SU-DHL-6 (cell line): Measurements from ENCODE around the gene DCUN1D2.

Experiments used
- H2AFZ ChIP-seq: fragments of 200-600 bp; sonication (generic); 2 replicates; pipeline ENCODE4 v1.6.1; 2014; ENCODE audit warnings: low read depth, mild to moderate bottlenecking, moderate library complexity, mixed read lengths, antibody characterized with exemption, low read length; ENCODE audit not compliant: severe bottlenecking
- H3F3A ChIP-seq: fragments of 200-600 bp; shearing (Covaris generic); 2 replicates; pipeline ENCODE4 v1.6.0; 2016; ENCODE audit warnings: antibody characterized with exemption, mild to moderate bottlenecking; ENCODE audit not compliant: insufficient read depth
- H3K27ac ChIP-seq: fragments of 200-600 bp; sonication (generic); 2 replicates; pipeline ENCODE4 v1.5.1; 2016; ENCODE audit warnings: low read depth, mild to moderate bottlenecking, low read length, moderate library complexity, mixed read lengths
- H3K27me3 ChIP-seq: fragments of 200-600 bp; sonication (generic), shearing (Covaris generic); 2 replicates; pipeline ENCODE4 v1.6.0; 2014; ENCODE audit warnings: mild to moderate bottlenecking, low read length
- H3K36me3 ChIP-seq: fragments of 200-600 bp; sonication (generic); 2 replicates; pipeline ENCODE4 v1.6.1; 2014; ENCODE audit warnings: mild to moderate bottlenecking, low read length, mixed read lengths
- H3K4me2 ChIP-seq: fragments of 300-600, 200-600 bp; shearing (Covaris generic), sonication (generic); 2 replicates; pipeline ENCODE4 v1.6.0; 2014; ENCODE audit warnings: low read length, low read depth, mild to moderate bottlenecking; ENCODE audit not compliant: poor library complexity, severe bottlenecking
- H3K4me3 ChIP-seq: fragments of 200-600 bp; sonication (generic); 2 replicates; pipeline ENCODE4 v1.5.1; 2014; ENCODE audit warnings: antibody characterized with exemption, low read length, mild to moderate bottlenecking, mixed read lengths; ENCODE audit not compliant: insufficient read depth, poor library complexity, severe bottlenecking
- H3K79me2 ChIP-seq: fragments of 200-600 bp; sonication (generic); 2 replicates; pipeline ENCODE4 v1.6.1; 2014; ENCODE audit warnings: mild to moderate bottlenecking, low read length, moderate library complexity; ENCODE audit not compliant: insufficient read depth
- H3K9ac ChIP-seq: fragments of 200-600 bp; sonication (generic); 2 replicates; pipeline ENCODE4 v1.7.0; 2014; ENCODE audit warnings: mild to moderate bottlenecking, low read length
- H3K9me2 ChIP-seq: fragments of 200-600 bp; sonication (generic); replicated peaks from 2 replicates; pipeline ENCODE4 v1.6.1; 2014; ENCODE audit warnings: low read length; ENCODE audit not compliant: insufficient read depth
- H3K9me3 ChIP-seq: fragments of 200-600 bp; sonication (generic); 2 replicates; pipeline ENCODE4 v1.6.1; 2014; ENCODE audit warnings: low read length, mixed read lengths; ENCODE audit not compliant: insufficient read depth
- H4K20me1 ChIP-seq: fragments of 200-600 bp; sonication (generic); 2 replicates; pipeline ENCODE4 v1.6.1; 2014; ENCODE audit warnings: low read depth, mild to moderate bottlenecking, antibody characterized with exemption, low read length, moderate library complexity, mixed read lengths
- EZH2phosphoT487 ChIP-seq: fragments of 200-600 bp; sonication (generic), shearing (Covaris generic); conservative IDR thresholded peaks from 2 replicates; pipeline ENCODE4 v1.6.1; 2018; ENCODE audit warnings: mild to moderate bottlenecking, antibody characterized with exemption, low read length, moderate library complexity, mixed read lengths
- TF ChIP-seq, protein P1 (sequence below): fragments of 200-600 bp; sonication (generic); IDR thresholded peaks from one replicate; pipeline ENCODE4 v1.5.1; 2017; ENCODE audit warnings: antibody characterized with exemption, mild to moderate bottlenecking, low read length, moderate library complexity; ENCODE audit not compliant: insufficient read depth, poor library complexity, severe bottlenecking

Gene DCUN1D2

DNA sequence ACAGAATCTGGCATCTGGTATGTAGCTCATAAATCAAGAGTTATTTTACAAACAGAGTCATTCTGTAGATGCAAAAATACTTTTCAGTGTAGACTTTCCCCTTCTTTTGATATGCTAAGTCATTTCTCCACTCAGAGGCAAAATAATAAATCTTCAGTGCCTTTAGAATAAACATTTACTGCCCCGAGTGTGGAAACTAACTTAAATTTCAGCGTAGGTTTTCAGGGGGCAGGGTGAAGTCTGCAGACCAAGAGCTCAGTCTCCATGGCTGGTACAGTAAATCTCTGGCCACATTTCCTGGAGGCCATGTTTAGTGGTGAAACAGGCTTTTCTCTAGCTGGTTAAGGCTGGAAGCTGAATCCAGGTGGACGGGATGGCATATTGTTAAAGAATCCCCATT is 24.1 kb downstream of the DCUN1D2 start:
- H3K9me2 ChIP-seq, result no peaks in the 10 kb centered on the region
- no peak for TF ChIP-seq EZH2phosphoT487
- TF ChIP-seq, protein P1, sequence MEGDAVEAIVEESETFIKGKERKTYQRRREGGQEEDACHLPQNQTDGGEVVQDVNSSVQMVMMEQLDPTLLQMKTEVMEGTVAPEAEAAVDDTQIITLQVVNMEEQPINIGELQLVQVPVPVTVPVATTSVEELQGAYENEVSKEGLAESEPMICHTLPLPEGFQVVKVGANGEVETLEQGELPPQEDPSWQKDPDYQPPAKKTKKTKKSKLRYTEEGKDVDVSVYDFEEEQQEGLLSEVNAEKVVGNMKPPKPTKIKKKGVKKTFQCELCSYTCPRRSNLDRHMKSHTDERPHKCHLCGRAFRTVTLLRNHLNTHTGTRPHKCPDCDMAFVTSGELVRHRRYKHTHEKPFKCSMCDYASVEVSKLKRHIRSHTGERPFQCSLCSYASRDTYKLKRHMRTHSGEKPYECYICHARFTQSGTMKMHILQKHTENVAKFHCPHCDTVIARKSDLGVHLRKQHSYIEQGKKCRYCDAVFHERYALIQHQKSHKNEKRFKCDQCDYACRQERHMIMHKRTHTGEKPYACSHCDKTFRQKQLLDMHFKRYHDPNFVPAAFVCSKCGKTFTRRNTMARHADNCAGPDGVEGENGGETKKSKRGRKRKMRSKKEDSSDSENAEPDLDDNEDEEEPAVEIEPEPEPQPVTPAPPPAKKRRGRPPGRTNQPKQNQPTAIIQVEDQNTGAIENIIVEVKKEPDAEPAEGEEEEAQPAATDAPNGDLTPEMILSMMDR, result no peak
- no peak overlapping the region for H3K9ac ChIP-seq
- no peak overlapping the region for H2AFZ ChIP-seq
- peaks cover 9% of the 10 kb centered on the region; the same call in 1 of the 2 replicates for H3K36me3 ChIP-seq
- peaks cover 4% of the 10 kb centered on the region; the same call in 1 of the 2 replicates for H3K79me2 ChIP-seq
- no peaks in the 10 kb centered on the region for H4K20me1 ChIP-seq
- no peak overlapping the region for H3K4me3 ChIP-seq
- H3K9me3 ChIP-seq, result no peaks in the 10 kb centered on the region
- H3F3A ChIP-seq, result no peaks in the 10 kb centered on the region
- H3K4me2 ChIP-seq, result no peak overlapping the region
- no peak overlapping the region for H3K27ac ChIP-seq
- no peaks in the 10 kb centered on the region for H3K27me3 ChIP-seq

DNA sequence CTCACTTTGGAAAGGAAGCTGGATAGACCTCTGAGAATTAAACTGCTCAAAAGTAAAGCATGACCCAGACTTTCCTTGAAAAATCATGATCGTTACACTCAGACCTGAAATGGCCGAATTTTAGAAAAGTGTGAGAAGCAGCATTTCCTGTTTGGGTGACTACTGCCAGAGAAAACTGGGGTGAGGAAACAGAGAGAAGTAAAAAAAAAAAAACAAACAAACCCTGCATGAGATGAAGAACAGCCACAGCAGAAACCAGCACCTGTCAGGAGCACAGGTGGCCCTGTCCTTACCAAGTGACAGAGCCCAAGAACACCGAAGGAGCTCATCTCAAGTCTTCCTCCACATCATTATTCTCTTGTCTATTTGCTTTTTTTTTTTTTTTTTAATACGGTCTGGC is 25.2 kb downstream of the DCUN1D2 start:
- Histone ChIP-seq H3F3A (no peaks in the 10 kb centered on the region), H2AFZ (no peak overlapping the region), H4K20me1 (no peaks in the 10 kb centered on the region), H3K36me3 (peaks cover 9% of the 10 kb centered on the region; the same call in 1 of the 2 replicates), H3K9me2 (no peaks in the 10 kb centered on the region), H3K4me2 (no peak overlapping the region), H3K27ac (no peak overlapping the region), H3K79me2 (peaks cover 4% of the 10 kb centered on the region; the same call in 1 of the 2 replicates), H3K27me3 (no peaks in the 10 kb centered on the region), H3K4me3 (no peak overlapping the region), H3K9me3 (no peaks in the 10 kb centered on the region), H3K9ac (no peak overlapping the region)
- TF ChIP-seq, protein P1, result no peak
- TF ChIP-seq EZH2phosphoT487, result no peak

DNA sequence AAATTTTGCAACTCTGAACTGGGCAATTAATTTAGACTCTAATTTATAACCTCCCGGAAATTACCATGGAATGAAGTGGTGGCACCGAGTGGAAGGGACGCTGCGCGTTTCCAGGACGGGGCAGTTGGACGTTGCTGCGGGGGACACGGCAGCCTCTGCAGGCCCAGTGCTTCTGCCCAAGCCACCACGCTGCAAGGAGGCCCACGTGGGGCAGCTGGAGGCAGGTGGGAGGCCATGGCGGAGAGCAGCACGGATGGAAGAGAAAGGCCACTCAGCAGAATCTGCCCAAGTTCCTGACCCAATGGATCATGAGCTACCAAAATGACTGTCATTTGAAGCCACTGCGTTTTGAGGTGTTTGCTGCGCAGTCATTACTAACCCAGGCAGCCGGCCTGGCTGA is 26.0 kb downstream of the DCUN1D2 start:
- no peaks in the 10 kb centered on the region for H3F3A ChIP-seq
- H3K4me3 ChIP-seq, result no peak overlapping the region
- H2AFZ ChIP-seq, result no peak overlapping the region
- no peaks in the 10 kb centered on the region for H3K9me3 ChIP-seq
- H3K9ac ChIP-seq, result no peak overlapping the region
- no peaks in the 10 kb centered on the region for H3K27me3 ChIP-seq
- H3K4me2 ChIP-seq, result no peak overlapping the region
- H3K79me2 ChIP-seq, result peaks cover 4% of the 10 kb centered on the region; the same call in 1 of the 2 replicates
- TF ChIP-seq EZH2phosphoT487, result no peak
- TF ChIP-seq, protein P1, result no peak
- no peaks in the 10 kb centered on the region for H3K9me2 ChIP-seq
- peaks cover 9% of the 10 kb centered on the region; the same call in 1 of the 2 replicates for H3K36me3 ChIP-seq
- H3K27ac ChIP-seq, result no peak overlapping the region
- no peaks in the 10 kb centered on the region for H4K20me1 ChIP-seq
